Measurements from ENCODE around the gene CALD1. TPM values are rescaled to one million over a fixed set of nuclear protein-coding genes. Genes with fewer than 3 reads are reported as not detected.

Gene CALD1
- total RNA-seq, 2 donors from 2014 or later, result 57.0 to 72.6 TPM

DNA sequence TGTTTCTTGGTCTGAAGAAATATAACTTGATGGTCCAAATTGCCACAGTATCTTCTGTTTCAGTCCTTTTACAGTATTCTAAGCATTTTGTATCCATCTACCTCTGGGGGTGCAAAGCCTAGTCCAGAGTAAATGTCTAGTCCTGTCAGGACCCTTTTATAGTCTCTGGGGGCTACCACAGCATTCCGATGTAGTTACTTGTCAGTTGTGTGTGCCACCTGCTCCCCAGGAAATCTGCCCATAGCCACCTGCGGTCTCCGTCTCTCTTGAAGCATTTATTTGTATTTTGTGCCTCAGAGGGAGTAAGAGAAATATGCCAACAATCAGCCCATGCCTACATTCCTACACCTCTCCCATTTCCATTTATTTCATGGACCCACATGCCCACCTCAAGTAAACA, 219.7 kb downstream of the CALD1 start:
- no peak overlapping the region for H3K27ac ChIP-seq
- no peak for DNase-seq
- H3K36me3 ChIP-seq (replicated peaks in 1 of 2; ENCODE audit: insufficient read depth in 1 of 2, low read depth in 2 of 2), result no peaks in the 10 kb centered on the region
- WGBS, 2 donors, result 98% methylated on average over 3 of the region's 3 CpGs
- no peak overlapping the region for H3K4me3 ChIP-seq
- intact Hi-C loops (cut with DNase I), result loop anchor here (10.0 kb wide), 1 partner anchor 166 kb away; no protein-coding TSS in a partner anchor
- H3K4me1 ChIP-seq, result peaks cover 26% of the 10 kb centered on the region
- TF ChIP-seq CTCF (IDR thresholded peaks at IDR 0.05) (no peak), POLR2A (IDR thresholded peaks at IDR 0.05) (no peak)
- no peak for ATAC-seq
- no peaks in the 10 kb centered on the region for H3K27me3 ChIP-seq
- no peaks in the 10 kb centered on the region for H3K9me3 ChIP-seq

GRCh38 chr7:135001390-135002165, 222.1 kb downstream of the CALD1 start:
- Histone ChIP-seq H3K36me3 (replicated peaks in 1 of 2; ENCODE audit: insufficient read depth in 1 of 2, low read depth in 2 of 2) (no peaks in the 10 kb centered on the region), H3K4me1 (peaks cover 15% of the 10 kb centered on the region), H3K9me3 (no peaks in the 10 kb centered on the region), H3K27me3 (no peaks in the 10 kb centered on the region), H3K4me3 (no peak overlapping the region), H3K27ac (no peak overlapping the region)
- intact Hi-C loops (cut with DNase I), result no loop called here
- 75 to 79% methylated on average over 1 of the region's 1 CpG for WGBS, 2 donors
- TF ChIP-seq POLR2A (IDR thresholded peaks at IDR 0.05) (no peak), CTCF (IDR thresholded peaks at IDR 0.05) (no peak)
- DNase-seq, result no peak
- ATAC-seq, result no peak

- intact Hi-C loops (cut with DNase I), result no loop called here
Observed at GRCh38 chr7:135012229-135012628, 232.8 kb downstream of the CALD1 start.

More at GRCh38 chr7:135012229-135012628, 232.8 kb downstream of the CALD1 start:
- Histone ChIP-seq H3K4me1 (no peaks in the 10 kb centered on the region), H3K4me3 (no peak overlapping the region), H3K27me3 (no peaks in the 10 kb centered on the region), H3K36me3 (replicated peaks in 1 of 2; ENCODE audit: insufficient read depth in 1 of 2, low read depth in 2 of 2) (no peaks in the 10 kb centered on the region), H3K9me3 (no peaks in the 10 kb centered on the region), H3K27ac (no peak overlapping the region)
- no peak for DNase-seq
- TF ChIP-seq POLR2A (IDR thresholded peaks at IDR 0.05), result no peak
- TF ChIP-seq CTCF (IDR thresholded peaks at IDR 0.05), result no peak
- no peak for ATAC-seq

Small RNAs within 50 kb of the gene (small RNA-seq; reads per million reads assigned to genes)
- gene TUBB3P2, result not detected

Other genes with a start within 250 kb of the CALD1 start
- gene AKR1B15, start 230.5 kb upstream of the CALD1 start, total RNA-seq, result under 1 TPM in 1 of 2 donors, not detected in 1; 0.52 TPM
- 1 to 10 TPM; 2.6 to 7.8 TPM for gene BPGM, start 132.8 kb upstream of the CALD1 start, total RNA-seq
- 1 to 10 TPM in 1 of 2 donors, under 1 TPM in 1; 0.33 to 2.6 TPM for gene AGBL3, start 206.9 kb downstream of the CALD1 start, total RNA-seq

Data from body of pancreas (tissue), 4 donors.